ENCODE measurements around the gene SYTL1.
A peak's percentile ranks its signal among the peaks of the same experiment; 100 is the strongest.

The SYTL1 gene

GRCh38 chr1:27341525-27342252 lies at the start of gene SYTL1:
SYTL1 (plus strand) TSS chr1:27342022; CDS start chr1:27345335, 3,313 bp downstream.
- DNase-seq (ENCODE audit: low spot score), result peak; percentile 69

GRCh38 chr1:27292106-27292505 lies 49.7 kb upstream of the SYTL1 start:
- no peak for DNase-seq (ENCODE audit: low spot score)

- DNase-seq (ENCODE audit: low spot score), result no peak
Measured at GRCh38 chr1:27293915-27294314, 47.9 kb upstream of the SYTL1 start.

- DNase-seq (ENCODE audit: low spot score), result peak; percentile 64
Measured at GRCh38 chr1:27296773-27297291, 45.0 kb upstream of the SYTL1 start.

- DNase-seq (ENCODE audit: low spot score), result no peak
Measured at GRCh38 chr1:27297903-27298302, 43.9 kb upstream of the SYTL1 start.

GRCh38 chr1:27298632-27299384 lies 43.0 kb upstream of the SYTL1 start:
- no peak for DNase-seq (ENCODE audit: low spot score)

- DNase-seq (ENCODE audit: low spot score), result no peak
Measured at GRCh38 chr1:27299385-27300271, 42.2 kb upstream of the SYTL1 start.

- DNase-seq (ENCODE audit: low spot score), result peak; percentile 79
Measured at GRCh38 chr1:27300341-27301051, 41.3 kb upstream of the SYTL1 start.

GRCh38 chr1:27301052-27301422 lies 40.8 kb upstream of the SYTL1 start:
- DNase-seq (ENCODE audit: low spot score), result no peak

GRCh38 chr1:27301582-27302199 lies 40.1 kb upstream of the SYTL1 start:
- no peak for DNase-seq (ENCODE audit: low spot score)

- no peak for DNase-seq (ENCODE audit: low spot score)
Measured at GRCh38 chr1:27302612-27303011, 39.2 kb upstream of the SYTL1 start.

GRCh38 chr1:27303509-27303908 lies 38.3 kb upstream of the SYTL1 start:
- no peak for DNase-seq (ENCODE audit: low spot score)

GRCh38 chr1:27306071-27306470 lies 35.8 kb upstream of the SYTL1 start:
- no peak for DNase-seq (ENCODE audit: low spot score)

GRCh38 chr1:27306892-27307761 lies 34.7 kb upstream of the SYTL1 start:
- DNase-seq (ENCODE audit: low spot score), result no peak

GRCh38 chr1:27307874-27308598 lies 33.8 kb upstream of the SYTL1 start:
- no peak for DNase-seq (ENCODE audit: low spot score)

GRCh38 chr1:27314169-27314568 lies 27.7 kb upstream of the SYTL1 start:
- no peak for DNase-seq (ENCODE audit: low spot score)

GRCh38 chr1:27314737-27315136 lies 27.1 kb upstream of the SYTL1 start:
- DNase-seq (ENCODE audit: low spot score), result no peak

GRCh38 chr1:27316860-27317259 lies 25.0 kb upstream of the SYTL1 start:
- DNase-seq (ENCODE audit: low spot score), result no peak

GRCh38 chr1:27318136-27318535 lies 23.7 kb upstream of the SYTL1 start:
- no peak for DNase-seq (ENCODE audit: low spot score)

- no peak for DNase-seq (ENCODE audit: low spot score)
Measured at GRCh38 chr1:27318596-27318995, 23.2 kb upstream of the SYTL1 start.
